Keratinocyte (primary cell): ENCODE measurements around the gene TNIP1. TPM values are rescaled to one million over a fixed set of nuclear protein-coding genes. Genes with fewer than 3 reads are reported as not detected.

Experiments
- DNase-seq: peaks from one replicate; pipeline ENCODE4 v3.0.0-alpha.2; 2011; ENCODE audit warnings: low read depth, missing footprints, low spot score
- FAIRE-seq: peaks from 2 replicates; lab custom pipeline; 2011; peaks lifted over from hg19 to GRCh38; lab: Jason Lieb, UNC
- H2AFZ ChIP-seq: 2 replicates; pipeline ENCODE4 v1.6.0; 2012; ENCODE audit warnings: low read length, control low read depth, inconsistent platforms; ENCODE audit not compliant: control insufficient read depth
- H3K27ac ChIP-seq: 2 replicates; pipeline ENCODE4 v1.5.1; 2011; ENCODE audit warnings: low read length; ENCODE audit not compliant: control insufficient read depth, insufficient read depth
- H3K27me3 ChIP-seq: 3 replicates; pipeline ENCODE4 v1.6.0; 2011; ENCODE audit warnings: low read length; ENCODE audit not compliant: control insufficient read depth, insufficient read depth; ENCODE audit errors: extremely low read depth
- H3K36me3 ChIP-seq, 2 experiments: 2 replicates in 1 of 2; 3 replicates in 1 of 2; pipeline ENCODE4 v1.5.1; 2011; ENCODE audit warnings: low read length in 2 of 2, mild to moderate bottlenecking in 1 of 2; ENCODE audit not compliant: control insufficient read depth in 2 of 2, insufficient read depth in 2 of 2; ENCODE audit errors: extremely low read depth in 1 of 2
- H3K4me1 ChIP-seq: 3 replicates; pipeline ENCODE4 v1.5.1; 2011; ENCODE audit warnings: low read length; ENCODE audit not compliant: control insufficient read depth, insufficient read depth; ENCODE audit errors: extremely low read depth
- H3K4me2 ChIP-seq: 3 replicates; pipeline ENCODE4 v1.6.0; 2011; ENCODE audit warnings: low read depth, low read length; ENCODE audit not compliant: control insufficient read depth, insufficient read depth; ENCODE audit errors: extremely low read depth
- H3K4me3 ChIP-seq, 3 experiments: fragments of 200-600 bp in 1 of 3; sonication (generic) in 1 of 3; 2 replicates in 2 of 3; 3 replicates in 1 of 3; pipeline ENCODE4 v1.5.1; 2011 to 2016; ENCODE audit warnings: low read length in 3 of 3, mild to moderate bottlenecking in 3 of 3, control low read depth in 2 of 3, inconsistent platforms in 1 of 3, low read depth in 1 of 3, mixed read lengths in 1 of 3, mixed run types in 1 of 3, moderate library complexity in 1 of 3; ENCODE audit not compliant: control insufficient read depth in 2 of 3, insufficient read depth in 2 of 3; ENCODE audit errors: extremely low read depth in 1 of 3
- H3K79me2 ChIP-seq: 2 replicates; pipeline ENCODE4 v1.6.0; 2012; ENCODE audit warnings: low read length; ENCODE audit not compliant: control insufficient read depth, insufficient read depth
- H3K9ac ChIP-seq: 3 replicates; pipeline ENCODE4 v1.6.0; 2011; ENCODE audit warnings: low read length; ENCODE audit not compliant: control insufficient read depth, insufficient read depth; ENCODE audit errors: extremely low read depth
- H3K9me1 ChIP-seq: 3 replicates; pipeline ENCODE4 v1.6.0; 2011; ENCODE audit warnings: low read length; ENCODE audit not compliant: control insufficient read depth, insufficient read depth; ENCODE audit errors: extremely low read depth
- H3K9me3 ChIP-seq: 2 replicates; pipeline ENCODE4 v1.5.1; 2012; ENCODE audit warnings: low read depth, low read length; ENCODE audit not compliant: control insufficient read depth
- H4K20me1 ChIP-seq: 3 replicates; pipeline ENCODE4 v1.6.0; 2011; ENCODE audit warnings: low read length; ENCODE audit not compliant: control insufficient read depth, insufficient read depth; ENCODE audit errors: extremely low read depth
- EZH2 ChIP-seq: IDR thresholded peaks from one replicate; pipeline ENCODE4 v1.6.1; 2012; ENCODE audit warnings: inconsistent platforms, mild to moderate bottlenecking, low read length, moderate library complexity
- dilution Hi-C: fragments of 300-500 bp; cut with MboI; formaldehyde crosslinking; loops from one replicate; pipeline ENCODE4 v1.7.0; 2020; ENCODE audit warnings: low sequenced_read_pairs; ENCODE audit not compliant: extremely low pct_ligation_motif_present
- polyA plus RNA-seq, 5 experiments: library from polyadenylated mRNA; depleted of rRNA in 3 of 5; stranded (reverse) in 3 of 5; stranded (forward) in 1 of 5; unstranded in 1 of 5; fragments of >200 nt; gene quantifications; 1 replicate in 1 of 5; 2 replicates in 3 of 5; 3 replicates in 1 of 5; pipeline versions ENCODE4 v1.2.1 to v1.2.3, GENCODE V29; 2011 to 2012; ENCODE audit warnings: missing spikeins in 2 of 5, low read depth in 1 of 5, low replicate concordance in 1 of 5
- TF ChIP-seq, protein P1 (sequence below), 3 experiments: IDR thresholded peaks in 1 of 3; conservative IDR thresholded peaks in 1 of 3; optimal IDR thresholded peaks in 1 of 3; 2 replicates in 2 of 3; 3 replicates in 1 of 3; pipeline versions ENCODE3 to v1.5.1; 2011; ENCODE audit warnings: low read length in 3 of 3, mild to moderate bottlenecking in 3 of 3, moderate library complexity in 2 of 3, control low read depth in 1 of 3, inconsistent platforms in 1 of 3; ENCODE audit not compliant: insufficient read depth in 2 of 3; ENCODE audit errors: extremely low read depth in 1 of 3

The TNIP1 gene
- polyA plus RNA-seq, 1 donor (not counting 4 experiments of a cell fraction or from before 2014, with no cell fraction given), result 47.9 TPM

DNA sequence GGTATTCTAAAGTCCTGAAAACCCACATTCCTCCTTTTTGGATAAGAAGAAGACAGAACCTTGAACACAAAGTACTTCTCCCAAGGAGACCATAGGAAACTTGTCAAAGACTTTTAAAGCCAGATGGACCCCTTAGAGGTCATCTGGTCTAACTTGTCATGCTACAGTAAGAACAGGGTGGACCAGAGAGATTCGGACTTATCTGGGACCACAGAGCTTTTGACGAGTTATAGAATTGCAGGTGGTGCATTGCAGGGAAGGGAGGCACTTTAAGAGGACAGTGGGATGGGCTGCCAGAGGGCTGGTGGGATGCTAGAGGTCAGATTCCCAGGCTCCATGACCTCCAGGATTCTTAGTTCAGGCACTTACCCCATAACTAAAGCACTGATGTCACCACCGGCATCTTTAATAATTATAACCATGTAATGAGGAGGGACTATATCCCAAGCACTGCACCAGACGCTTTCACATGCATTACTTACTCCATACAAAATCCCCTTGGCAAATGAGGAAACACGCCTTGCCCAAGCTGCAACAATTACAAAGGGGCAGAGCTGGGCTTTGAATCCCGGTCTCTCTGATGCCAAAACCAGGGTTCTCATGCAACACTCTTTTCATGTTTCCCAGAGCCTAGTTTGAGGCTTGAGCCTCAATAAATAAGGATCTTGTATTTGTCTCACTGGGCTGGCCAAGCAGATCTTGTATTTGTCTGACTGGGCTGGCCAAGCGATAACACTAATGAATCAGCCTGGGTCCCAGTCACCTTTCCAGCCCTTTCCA is 73.2 kb downstream of the TNIP1 start:
- Histone ChIP-seq H3K79me2 (no peaks in the 10 kb centered on the region), H3K27me3 (no peaks in the 10 kb centered on the region), H3K4me3 (no peak overlapping the region), H3K4me2 (no peak overlapping the region), H3K27ac (no peak overlapping the region), H3K9me3 (no peaks in the 10 kb centered on the region), H3K9me1 (no peaks in the 10 kb centered on the region), H3K36me3 (no peaks in the 10 kb centered on the region), H3K9ac (no peak overlapping the region), H3K4me1 (no peaks in the 10 kb centered on the region), H2AFZ (no peak overlapping the region), H4K20me1 (no peaks in the 10 kb centered on the region)
- FAIRE-seq (no peak), DNase-seq (no peak)
- TF ChIP-seq, protein P1, sequence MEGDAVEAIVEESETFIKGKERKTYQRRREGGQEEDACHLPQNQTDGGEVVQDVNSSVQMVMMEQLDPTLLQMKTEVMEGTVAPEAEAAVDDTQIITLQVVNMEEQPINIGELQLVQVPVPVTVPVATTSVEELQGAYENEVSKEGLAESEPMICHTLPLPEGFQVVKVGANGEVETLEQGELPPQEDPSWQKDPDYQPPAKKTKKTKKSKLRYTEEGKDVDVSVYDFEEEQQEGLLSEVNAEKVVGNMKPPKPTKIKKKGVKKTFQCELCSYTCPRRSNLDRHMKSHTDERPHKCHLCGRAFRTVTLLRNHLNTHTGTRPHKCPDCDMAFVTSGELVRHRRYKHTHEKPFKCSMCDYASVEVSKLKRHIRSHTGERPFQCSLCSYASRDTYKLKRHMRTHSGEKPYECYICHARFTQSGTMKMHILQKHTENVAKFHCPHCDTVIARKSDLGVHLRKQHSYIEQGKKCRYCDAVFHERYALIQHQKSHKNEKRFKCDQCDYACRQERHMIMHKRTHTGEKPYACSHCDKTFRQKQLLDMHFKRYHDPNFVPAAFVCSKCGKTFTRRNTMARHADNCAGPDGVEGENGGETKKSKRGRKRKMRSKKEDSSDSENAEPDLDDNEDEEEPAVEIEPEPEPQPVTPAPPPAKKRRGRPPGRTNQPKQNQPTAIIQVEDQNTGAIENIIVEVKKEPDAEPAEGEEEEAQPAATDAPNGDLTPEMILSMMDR (optimal IDR thresholded peaks at IDR 0.05 in 1 of 3, IDR thresholded peaks at IDR 0.05 in 1 of 3, conservative IDR thresholded peaks at IDR 0.05 in 1 of 3; ENCODE audit: extremely low read depth in 1 of 3, insufficient read depth in 2 of 3, low read length in 3 of 3), result no peak
- dilution Hi-C loops, result no loop called here

DNA sequence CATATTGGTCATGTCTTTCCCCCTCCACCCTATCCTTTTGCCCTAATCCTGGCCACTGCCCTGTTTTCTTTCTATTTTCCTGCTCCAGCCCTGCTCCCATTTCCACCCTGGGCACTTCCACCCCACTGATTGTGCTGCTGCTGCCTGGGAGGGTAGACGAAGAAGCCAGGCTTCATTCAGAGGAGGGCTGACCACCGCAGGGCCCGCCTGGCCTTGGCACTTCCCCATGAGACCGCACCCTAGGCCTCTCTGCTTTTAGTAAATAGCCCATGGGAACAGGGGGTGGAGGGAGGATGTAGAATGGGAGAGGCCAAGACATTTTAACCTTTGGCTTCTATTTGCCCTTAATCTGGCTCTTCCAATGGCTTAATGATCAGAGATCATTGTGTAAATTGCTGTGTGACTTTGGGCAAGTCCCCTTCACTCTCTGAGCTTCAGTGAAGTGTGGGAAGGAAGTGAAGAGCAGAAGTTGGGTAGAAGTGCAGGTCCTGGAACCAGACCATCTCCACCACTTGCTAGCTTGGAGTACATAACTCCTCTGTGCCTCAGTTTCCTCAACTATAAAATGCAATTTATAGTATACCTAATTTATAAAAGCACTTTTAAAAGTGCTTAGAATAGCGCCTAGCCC is 74.0 kb downstream of the TNIP1 start:
- Histone ChIP-seq H3K9me3 (no peaks in the 10 kb centered on the region), H3K36me3 (no peaks in the 10 kb centered on the region), H3K4me2 (no peak overlapping the region), H3K4me1 (no peaks in the 10 kb centered on the region), H3K9ac (no peak overlapping the region), H3K4me3 (no peak overlapping the region), H2AFZ (no peak overlapping the region), H3K27me3 (no peaks in the 10 kb centered on the region), H3K79me2 (no peaks in the 10 kb centered on the region), H4K20me1 (no peaks in the 10 kb centered on the region), H3K27ac (no peak overlapping the region), H3K9me1 (no peaks in the 10 kb centered on the region)
- FAIRE-seq (no peak), DNase-seq (no peak)
- dilution Hi-C loops, result no loop called here
- no peak for TF ChIP-seq EZH2
- TF ChIP-seq, protein P1 (optimal IDR thresholded peaks at IDR 0.05 in 1 of 3, IDR thresholded peaks at IDR 0.05 in 1 of 3, conservative IDR thresholded peaks at IDR 0.05 in 1 of 3; ENCODE audit: extremely low read depth in 1 of 3, insufficient read depth in 2 of 3, low read length in 3 of 3), result no peak
